Measurements from ENCODE around the gene ERC1.

DNA sequence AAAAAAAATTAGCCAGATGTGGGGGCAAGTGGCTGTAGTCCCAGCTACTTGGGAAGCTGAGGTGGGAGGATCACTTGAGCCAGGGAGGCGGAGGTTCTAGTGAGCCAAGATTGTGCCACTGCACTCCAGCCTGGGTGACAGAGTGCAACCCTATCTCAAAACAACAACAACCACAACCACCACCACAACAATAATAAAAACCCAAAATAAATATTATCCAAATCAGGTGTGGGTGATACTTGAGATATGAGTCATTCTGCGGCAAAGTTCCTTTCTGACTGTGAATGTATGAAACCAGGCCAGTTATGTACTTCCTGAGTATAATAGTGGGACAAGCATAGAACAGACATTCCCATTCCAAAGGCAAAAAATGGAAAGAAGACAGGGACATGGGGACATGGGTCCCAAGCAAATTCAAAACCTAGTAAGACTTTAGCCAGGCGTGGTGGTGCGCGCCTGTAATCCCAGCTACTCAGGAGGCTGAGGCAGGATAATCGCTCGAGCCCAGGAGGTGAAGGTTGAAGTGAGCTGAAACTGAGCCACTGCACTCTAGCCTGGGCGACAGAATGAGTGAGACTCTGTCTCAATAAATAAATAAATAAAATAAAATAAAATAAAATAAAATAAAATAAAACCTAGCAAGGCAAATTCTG, 9.7 kb upstream of the ERC1 start:
- TF ChIP-seq GATA2 (IDR thresholded peaks at IDR 0.05; ENCODE audit: low read depth, low read length) = no peak
- TF ChIP-seq GATA3 (IDR thresholded peaks at IDR 0.05; ENCODE audit: low read depth, low read length) = no peak
